NCI-H128 (cell line): ENCODE data around the gene PTPRE.

Experiments
- DNase-seq: peaks from one replicate; lab custom pipeline; 2025; ENCODE audit not compliant: unreplicated experiment; lab: John Stamatoyannopoulos, UW

The PTPRE gene

DNA sequence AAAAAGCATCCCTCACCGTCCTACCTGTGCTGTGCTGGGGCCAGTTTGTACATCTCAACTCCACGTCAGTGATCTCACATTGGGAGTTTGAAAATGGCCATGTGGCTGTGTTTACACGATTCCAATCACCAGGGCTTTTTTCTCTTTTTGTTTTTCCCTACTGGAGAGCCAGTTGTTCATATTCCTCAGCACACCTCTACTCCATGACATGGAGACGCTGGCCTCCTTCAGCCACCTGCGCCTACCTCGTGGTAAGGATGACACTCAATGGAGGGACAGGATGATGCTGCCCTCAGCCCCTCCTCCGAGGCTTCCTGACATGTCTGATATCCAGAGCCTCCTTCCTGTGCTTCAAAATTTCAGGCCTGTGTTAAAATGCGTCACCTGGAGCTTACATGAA, 24.5 kb upstream of the PTPRE start:
- DNase-seq: no peak

DNA sequence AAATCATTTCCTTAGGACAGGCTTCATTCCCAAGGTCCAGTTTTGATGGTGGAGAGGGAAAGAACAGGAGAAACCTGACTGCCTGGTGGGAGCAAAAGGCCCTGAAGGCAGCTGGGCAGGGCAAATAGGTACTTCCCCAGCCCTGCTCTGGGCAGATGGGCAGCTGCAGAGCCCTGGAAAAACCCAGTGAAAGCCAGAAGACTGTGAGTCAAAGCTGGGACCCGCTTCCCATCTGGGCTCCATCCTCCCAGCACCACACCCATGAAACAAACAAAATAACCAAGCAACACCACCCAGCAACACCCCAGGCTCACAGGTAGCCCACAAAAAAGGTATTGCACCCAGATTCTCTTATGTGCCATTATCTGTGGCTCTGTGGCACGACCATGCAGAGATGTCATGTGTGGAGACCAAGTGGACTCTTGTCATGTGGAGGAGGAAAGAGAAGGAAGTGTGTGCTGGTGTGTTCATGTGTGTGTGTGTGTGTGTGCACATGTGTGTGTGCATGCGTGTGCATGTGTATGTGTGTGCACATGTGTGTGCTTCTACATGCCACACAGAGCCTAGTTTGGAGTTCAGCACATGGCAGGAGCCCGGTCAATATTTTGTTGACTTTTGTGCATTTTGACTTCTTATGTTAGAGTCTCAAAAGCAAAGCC, 24.0 kb upstream of the PTPRE start:
- DNase-seq: no peak

DNA sequence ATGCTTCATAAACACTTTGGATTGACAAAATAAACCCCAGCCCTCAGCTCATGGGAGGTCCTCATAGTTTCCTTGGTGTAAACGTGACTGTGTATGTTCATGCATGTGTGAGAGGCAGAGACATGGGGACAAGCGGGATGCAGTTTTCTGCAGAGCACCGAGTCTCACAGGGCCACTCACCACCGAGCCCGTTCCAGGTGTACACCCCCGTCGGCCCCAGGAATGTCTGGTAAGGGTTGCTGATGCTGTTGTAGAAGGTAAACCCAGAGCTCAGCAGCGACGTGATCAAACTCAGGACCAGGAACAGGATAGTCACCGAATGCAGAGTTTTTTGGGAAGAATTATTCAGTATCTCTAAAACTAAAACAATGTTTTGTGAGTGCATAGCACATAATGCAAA, 23.4 kb upstream of the PTPRE start:
- no peak for DNase-seq

DNA sequence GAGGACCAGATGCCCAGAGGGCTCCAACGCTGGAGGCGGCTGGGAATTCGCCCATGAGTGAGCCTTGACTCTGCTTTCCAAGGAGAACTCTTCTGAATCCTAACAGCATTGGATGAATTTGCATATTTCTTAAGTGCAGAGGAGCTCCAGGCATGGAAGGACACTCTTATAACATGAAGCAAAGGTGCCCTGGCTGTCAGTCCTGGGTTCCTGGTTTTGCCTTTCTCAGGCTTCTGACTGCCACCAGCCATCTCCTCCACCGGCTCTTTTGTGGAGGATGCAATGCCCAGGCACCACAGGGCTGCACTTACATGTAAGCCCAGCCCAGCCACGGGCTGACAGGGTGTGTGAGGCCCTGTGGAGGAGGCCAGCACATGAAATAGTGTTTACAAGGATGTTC, 22.4 kb upstream of the PTPRE start:
- no peak for DNase-seq

DNA sequence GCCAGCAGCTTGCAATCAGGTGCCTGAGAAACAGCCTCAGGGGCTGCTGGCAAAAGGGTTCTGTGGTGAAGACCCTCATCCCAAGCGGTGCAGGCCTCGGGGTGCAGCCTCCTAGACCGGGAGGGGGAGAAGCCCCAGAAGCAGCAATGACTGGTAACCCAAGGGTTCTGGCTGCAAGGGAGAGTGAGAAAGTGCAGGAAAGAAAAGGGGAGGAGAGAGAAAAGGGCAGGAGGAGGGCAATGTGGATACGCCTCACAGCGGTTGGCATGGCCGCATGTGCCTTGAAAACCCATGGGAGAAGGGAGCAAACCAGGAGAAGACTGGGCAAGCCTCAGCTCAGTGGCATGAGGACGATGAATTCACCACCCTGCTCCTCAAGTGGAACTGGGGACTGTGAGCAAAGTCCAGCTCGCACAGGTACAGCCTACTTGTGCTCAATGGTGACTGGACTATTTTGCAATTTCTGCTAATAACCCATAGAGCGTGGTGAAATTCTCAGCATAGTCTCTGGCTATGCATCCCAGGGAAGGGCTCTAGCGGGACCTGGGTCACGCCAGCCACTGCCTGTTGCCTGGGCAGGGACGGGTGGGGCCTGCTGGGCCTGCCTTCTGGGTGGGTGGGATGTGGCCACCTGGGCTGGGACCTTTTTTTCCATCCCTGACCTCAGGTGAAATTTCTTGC, 20.4 kb upstream of the PTPRE start:
- DNase-seq: no peak

DNA sequence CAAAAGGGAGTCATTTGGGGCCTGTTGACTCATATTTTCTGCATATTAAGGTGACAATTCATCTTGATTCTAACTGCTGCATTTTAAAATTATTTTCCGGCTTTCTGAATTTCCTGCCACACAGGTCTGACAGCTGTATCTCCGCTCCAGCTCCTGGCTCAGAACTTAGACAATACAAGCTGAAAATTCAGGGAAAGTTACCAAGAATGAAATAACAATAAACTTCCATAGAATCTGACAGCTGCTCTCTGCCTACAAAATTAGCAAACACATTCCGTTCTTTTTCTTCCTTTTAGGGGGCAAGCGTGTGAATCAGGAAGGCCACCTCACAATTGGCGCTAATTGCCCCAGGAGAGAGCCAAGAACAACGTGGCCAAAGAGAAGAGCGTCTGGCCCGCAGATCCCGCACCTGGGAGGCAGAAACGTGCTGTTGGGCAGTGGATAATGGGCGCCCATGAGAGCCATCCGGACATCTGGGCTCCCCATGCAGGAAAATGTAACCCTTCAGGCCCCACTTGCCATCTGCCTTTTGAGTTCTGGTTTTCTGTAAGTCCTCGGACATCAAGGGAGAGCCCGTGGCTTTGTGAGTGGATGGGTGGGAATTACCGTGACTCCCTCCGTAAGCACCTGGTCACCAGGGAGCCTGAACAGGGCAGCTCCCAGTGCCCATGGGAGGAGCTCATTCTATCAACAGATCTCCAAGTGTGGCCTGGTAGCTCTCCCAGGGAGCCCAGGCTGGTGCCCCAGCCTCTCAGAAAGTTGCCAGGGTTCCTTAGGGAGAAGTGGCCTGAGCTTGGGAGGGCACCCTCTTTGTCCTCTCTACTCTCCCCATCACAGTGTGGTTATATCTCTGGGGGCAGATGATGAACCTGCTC, 19.1 kb upstream of the PTPRE start:
- DNase-seq: no peak

DNA sequence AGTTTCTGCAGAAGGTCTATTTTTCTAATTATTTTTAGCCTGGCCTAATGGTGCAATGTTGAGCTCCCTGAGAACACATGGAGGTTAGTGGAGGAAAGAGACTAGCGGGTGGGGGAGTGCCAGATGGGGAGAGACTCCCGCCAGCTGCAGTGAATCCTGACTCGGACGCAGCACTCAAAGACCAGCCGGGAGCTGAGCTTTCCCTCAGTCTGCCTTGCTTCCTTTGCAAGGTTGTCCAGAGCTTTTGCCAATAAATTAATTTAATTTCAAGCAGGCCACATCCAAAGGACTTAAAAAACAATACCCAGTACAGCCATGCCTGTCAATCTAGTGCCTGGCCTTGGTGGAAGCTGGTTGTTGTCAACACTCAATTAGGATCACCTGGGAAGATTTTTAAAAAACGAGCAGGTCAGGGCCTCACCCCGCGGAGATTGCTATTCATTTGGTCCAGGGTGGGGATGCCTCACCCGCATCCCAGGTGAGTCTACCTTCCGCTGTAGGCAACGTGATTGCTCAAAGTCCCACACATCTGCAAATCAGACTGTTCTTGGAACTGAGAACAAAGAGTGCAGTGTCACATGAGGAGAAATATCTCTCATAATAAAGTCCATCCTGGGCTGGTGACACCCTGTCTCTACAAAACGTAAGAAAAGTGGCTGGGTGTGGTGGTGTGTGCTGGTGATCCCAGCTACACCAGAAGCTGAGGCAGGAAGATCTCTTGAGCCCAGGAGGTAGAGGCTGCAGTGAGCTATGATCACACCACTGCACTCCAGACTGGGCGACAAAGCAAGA, 18.2 kb upstream of the PTPRE start:
- DNase-seq: no peak

DNA sequence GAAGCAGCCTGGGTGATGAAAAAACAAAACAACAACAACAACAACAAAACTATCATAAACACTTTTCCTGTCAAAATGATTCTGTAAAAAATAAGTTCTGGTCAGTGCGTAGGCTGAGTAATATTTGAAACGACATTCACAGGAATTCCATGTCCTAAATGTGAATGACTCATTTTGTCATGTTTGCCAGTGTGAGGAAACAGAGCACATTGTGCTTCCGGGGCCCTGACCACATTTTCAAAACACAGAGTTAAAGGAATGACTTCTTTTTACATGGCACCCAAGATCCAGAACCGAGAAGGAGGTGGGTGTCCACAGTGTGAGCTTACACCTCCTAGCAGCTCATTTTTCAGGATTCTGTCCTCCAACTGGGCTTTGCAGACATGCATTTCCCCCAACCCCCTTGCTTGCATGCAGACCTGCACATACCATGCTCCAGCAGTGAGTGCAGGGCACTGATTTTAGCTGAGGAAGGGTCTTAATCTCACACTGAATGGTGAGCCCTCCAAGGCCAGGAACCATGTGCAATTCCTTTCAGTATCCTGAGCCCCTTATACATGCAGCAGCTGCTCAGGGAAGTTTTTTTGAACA, 17.2 kb upstream of the PTPRE start:
- no peak for DNase-seq

DNA sequence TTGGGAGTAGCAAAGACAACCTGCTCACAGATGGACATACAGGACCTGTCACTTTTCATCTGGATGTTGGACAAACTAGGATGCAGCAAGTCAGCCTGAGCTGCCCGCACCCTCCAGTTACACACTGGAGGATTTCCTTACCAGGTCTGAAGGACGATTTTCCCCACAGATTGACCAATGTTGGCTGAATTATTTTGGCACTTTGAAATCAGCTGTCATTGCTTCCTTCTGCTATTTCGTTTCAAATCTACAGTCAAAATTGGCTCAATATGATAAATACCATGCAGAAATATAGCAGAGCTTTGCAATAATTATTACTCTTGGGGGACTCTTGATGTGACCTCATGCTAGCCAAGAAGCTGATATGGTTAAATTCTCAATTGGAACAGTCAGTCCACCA, 16.7 kb upstream of the PTPRE start:
- no peak for DNase-seq

DNA sequence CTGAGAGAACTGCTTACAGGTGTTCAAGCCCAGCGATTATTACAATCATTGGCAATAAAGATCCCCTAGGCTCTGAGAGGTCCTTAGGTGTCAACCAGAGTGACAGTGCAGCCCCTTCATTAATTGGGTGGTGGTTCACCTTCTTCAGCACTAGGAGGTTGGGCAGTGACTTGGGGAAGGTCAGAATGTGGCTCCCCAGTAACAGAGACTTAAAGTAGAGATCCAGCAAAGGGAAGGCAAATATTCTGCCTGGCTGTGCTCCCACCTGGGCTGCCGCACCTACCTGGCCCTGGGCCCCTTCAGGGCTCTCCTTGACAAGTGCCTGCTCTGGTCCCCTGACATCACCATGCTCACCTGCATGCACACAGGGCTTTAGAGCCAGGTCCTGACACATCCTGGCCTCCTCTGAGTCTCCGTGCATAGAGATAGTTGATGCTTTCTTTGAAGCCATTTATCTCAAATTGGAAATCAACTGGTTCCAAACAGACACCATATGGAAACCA, 16.0 kb upstream of the PTPRE start:
- no peak for DNase-seq

DNA sequence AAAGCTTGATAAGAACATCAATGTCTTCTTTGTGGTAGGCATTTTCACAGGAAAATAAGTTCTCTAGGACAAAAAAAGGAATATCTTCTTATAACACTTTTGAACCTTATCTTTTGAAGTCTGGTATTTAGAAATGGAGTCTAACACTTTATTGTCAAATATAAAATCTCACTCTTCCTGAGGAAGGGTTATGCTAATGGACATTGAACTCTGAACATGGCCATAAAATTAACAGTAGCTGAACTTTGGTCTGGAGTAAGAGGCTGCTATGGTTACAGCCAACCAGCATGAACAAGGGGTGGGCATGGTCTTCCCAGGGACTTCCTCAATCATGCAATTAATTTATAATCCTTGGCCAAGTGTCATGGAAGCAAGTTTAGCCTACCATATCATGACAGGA, 14.2 kb upstream of the PTPRE start, which contains the start of gene CLRN3:
Gene CLRN3 (minus strand): TSS at position 199 of the 400 bp plus-strand sequence. CDS start 157 bp downstream, at position 42.
- DNase-seq: no peak

DNA sequence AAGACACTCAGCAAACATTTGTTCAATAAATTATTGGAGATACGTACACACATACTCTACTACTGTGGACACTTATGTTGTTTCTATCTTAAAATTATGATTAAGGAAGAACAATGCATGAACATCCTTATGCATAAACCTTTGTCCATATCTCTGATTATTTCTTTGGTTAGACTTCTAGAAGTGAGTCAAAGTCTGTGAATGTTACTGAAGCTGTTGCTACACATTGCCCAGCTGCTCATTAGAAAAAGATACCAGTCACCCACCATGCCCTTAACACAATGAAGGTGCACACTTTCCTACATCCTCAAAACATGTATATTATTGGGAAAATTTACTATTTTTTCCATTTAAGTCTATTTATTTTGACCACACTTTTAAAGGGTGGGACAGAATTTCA, 12.8 kb upstream of the PTPRE start:
- DNase-seq: no peak

DNA sequence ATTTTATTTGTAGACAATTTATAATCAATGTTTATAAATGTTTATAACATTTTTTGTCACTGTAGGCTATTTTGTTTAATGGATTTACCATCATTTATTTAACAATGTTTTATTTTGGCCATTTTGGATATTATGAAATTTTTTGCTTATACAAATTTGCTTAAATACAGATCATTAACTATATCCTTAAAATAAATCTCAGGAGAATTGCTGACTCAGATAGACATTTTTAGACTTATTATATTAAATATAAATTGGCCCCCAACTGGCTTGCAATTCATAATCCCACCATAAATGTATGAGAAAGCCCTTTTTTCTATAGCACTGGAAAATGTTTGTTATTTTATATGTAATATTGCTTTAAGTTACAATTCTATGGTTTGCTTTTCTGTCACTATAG, 10.3 kb upstream of the PTPRE start:
- no peak for DNase-seq

DNA sequence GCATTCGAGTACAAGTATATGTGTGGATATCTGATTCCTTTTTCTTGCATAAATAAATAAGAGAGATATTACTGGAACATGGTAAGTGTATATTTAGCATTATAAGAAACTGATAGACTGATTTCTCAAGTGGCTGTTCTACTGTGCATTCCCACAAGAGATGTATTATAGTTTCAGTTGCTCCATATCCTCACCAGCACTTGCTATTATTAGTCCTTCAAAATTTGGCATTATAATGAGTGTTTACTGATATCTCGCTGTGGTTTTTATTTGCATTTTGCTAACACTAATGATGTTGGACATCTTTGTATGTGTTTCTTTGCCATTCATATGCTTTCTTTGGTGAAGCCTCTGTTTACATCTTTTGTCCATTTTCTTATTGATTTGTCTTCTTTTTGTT, 9.7 kb upstream of the PTPRE start:
- no peak for DNase-seq

DNA sequence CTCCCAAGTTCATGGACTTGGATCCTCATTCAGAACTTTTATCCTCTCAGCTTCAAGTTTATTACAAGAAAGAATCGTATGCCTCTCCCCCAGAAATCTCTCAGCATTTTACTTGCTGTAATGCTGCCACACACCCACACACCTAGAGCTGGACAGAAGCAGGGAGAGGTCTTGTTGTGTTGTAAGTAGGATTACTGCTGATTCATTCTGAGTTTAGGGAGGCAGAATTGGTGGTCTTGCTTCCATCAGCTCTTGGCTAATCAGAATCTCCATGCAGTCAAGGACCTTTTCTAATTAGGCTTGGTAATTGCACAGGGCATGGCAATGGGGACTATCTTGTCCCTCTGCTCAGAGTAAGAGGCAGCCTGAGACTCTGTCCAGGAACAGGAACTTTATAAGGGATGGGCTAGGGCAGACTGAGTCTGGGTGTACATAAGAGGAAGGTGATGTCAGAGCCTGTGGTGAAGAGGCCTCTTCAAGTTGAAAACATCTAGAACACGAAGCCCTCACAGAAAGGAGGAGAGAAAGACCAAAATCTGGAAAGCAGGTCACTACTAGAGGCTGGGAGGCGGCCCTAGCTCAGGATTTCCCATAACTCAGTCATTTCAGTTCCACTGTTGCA, 7.0 kb upstream of the PTPRE start:
- DNase-seq: no peak

DNA sequence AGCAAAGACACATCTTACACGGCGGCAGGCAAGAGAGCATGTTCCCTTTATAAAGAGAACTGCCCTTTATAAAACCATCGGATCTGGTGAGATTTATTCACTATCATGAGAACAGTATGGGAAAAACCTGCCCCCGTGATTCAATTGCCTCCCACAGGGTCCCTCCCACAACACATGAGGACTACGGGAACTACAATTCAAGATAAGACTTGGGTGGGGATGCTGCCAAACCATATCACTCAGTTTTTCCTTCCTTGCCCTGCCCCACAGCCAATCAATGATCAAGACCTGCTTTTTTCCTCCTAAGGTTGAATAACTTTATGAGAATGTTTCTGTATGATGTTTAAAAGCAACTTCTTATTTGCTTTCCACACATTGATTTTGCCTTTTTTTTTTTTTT, 3.1 kb upstream of the PTPRE start:
- no peak for DNase-seq

DNA sequence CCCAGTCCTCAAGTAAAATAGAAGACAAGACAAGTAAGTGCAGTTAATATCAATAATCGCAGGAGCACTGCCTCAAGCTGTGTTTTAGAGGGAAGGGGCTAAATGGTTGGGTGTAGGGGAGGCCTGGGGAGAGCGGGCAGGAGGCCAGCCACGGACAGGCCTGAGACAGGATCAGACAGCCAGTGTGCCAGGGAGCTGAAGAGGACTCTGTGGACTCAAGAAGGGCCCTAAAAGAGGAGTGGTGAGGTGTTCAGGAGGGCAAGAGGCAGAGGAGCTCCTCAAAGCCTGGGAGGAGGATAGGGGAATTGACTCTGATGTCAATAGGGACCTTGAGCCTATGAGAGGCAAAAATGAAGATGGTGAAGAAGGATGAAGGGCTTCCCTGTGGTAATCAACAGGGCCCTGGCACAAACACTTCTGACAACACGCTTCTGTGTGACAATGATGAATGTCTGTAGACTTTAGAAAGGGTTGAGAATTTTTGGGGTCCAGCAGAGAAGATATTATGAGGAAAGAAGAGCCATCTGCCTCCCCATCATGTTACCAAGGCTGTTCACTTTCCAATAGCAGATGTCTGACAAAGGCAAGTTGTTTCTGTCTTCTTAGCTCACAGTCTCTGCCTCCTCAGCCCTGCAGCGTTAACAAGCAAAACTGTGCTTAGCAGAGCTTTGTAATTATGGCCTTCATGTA, 2.4 kb upstream of the PTPRE start:
- DNase-seq: no peak

DNA sequence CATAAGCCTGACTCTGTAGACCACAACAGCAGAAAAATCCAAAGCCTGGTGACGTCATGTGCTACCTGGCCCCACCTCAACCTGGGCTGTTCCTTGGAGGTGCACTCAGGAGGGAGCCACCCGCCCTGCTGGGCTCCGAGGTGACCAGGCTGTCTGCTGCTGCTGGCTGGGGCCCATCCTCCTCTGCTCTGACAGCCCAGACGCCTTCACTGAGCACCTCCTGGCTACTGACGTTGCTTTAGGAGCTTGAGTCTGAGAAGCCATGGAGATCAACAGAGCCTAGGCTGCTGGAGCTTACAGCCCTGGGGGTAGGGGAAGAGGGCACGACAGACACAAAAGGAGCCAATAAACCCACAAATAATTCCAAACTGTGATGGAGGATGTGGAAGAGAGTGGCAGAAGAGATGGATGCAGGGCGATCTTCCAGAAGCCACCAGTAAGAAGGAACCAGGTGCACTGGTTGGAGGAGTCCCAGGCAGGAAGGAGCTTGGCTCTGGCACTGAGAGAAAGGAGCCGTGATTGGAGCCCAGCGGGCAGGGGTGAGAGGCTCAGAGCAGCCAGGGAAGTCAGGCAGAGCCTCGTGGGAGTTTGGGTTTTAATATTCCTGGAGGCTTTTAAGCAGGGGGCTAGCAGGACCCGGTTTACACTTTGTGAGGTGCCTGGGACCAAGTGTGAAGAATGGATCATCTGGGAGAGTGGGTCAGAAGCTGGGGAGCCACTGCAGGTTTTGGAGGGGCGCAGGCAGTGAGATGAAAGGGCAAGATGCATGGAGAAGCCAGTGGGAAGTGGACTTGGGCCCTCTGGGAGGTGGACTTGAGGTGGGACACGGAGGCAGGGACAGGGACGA, 1.7 kb upstream of the PTPRE start:
- no peak for DNase-seq

DNA sequence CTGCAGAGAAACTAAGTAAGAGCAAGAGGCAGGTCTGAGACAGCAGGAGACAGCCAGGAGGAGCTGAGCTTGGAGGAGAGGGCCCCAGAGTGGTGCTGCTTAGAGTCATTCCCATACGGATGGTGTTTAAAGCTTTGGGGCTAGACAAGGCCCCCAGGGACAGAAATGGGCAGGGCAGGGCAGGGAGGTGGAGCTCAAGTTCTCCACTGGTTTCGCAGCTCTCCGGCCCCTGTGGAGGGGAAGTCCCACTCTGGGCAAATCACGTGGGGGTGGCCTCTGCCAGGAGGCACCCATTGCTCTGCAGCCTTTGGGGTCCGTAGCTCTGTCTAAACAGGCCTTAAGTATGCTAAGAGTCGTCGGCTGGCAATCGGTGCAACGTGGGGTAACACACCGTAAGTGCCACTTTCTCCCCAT, 1.0 kb upstream of the PTPRE start:
- DNase-seq: no peak
